Ishikawa (cell line): ENCODE measurements around the gene ALDH16A1.

Source experiments
- CREB1 ChIP-seq: IDR thresholded peaks from 2 replicates; pipeline ENCODE4 v1.6.1; 2012; ENCODE audit warnings: low read depth
- FOXM1 ChIP-seq: IDR thresholded peaks from 2 replicates; pipeline ENCODE4 v1.6.1; 2012; ENCODE audit warnings: low read depth, borderline replicate concordance
- RAD21 ChIP-seq: IDR thresholded peaks from 2 replicates; pipeline ENCODE4 v1.6.1; 2012; ENCODE audit warnings: low read depth
- TEAD4 ChIP-seq: IDR thresholded peaks from 2 replicates; pipeline ENCODE4 v1.6.1; 2012

DNA sequence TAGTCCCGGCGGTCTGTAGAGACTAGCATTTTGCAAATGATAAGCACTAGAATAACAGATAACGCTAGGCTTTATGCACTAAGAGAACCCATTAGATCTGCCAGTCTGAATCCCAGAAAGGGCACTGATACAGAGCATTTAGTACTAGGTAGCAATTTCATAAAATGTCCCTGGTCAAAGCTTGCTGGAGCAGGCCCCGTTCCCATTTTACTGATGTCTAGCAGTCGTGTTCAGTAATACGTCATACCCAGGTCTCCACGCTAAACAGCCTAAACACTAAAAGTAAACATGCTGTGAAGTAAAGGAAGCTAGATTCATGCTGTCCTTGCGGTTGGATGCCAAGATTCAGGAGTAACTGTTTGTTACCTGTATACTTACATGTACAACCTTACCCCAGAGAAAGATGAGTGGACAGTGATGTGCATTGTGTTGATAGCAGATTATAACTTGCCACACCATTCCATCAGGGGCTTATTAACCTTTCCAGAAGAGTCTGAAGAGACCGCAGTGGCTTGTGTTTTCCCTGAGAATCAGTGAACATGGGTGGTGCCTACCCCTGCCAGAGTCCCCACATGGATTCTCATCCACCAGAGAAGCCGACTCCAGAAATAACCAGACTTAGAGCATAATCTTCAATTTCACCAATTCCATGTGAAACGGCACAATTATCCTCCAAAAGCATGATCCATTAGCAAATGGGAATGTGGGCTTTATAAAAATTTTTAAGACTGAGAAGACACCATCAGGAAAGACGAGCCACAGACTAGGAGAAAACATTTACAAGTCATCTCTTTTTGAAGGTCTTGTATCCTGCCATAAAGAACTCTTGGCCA lies 39.8 kb downstream of the ALDH16A1 start:
- TF ChIP-seq CREB1 (no peak), RAD21 (no peak), FOXM1 (no peak), TEAD4 (no peak)
